Mesenteric fat pad (tissue), 1 donor: Measurements from ENCODE around the gene SLC7A5. TPM values are rescaled to one million over a fixed set of nuclear protein-coding genes. Genes with fewer than 3 reads are reported as not detected.
"Not testable (repeated sequence)": the region's sequence is repeated elsewhere in the genome, so short reads cannot be mapped to it uniquely, and the experiment has no call there.

Experiments used
- DNase-seq: peaks from one replicate; pipeline ENCODE4 v3.0.0-alpha.2; 2020; ENCODE audit warnings: low spot score
- total RNA-seq: library from RNA; stranded (reverse); fragmentation: NEBNext Ultra II Directional; extraction: Animal tissue kit (Norgen Biotek cat#: 25700); gene quantifications from one replicate; pipeline ENCODE4 v1.2.1, GENCODE V29; 2021
- donor health status: DM: yes; HTN: yes; CAD: no.

Gene SLC7A5
- total RNA-seq, 1 donor from 2014 or later: 9.4 TPM

DNA sequence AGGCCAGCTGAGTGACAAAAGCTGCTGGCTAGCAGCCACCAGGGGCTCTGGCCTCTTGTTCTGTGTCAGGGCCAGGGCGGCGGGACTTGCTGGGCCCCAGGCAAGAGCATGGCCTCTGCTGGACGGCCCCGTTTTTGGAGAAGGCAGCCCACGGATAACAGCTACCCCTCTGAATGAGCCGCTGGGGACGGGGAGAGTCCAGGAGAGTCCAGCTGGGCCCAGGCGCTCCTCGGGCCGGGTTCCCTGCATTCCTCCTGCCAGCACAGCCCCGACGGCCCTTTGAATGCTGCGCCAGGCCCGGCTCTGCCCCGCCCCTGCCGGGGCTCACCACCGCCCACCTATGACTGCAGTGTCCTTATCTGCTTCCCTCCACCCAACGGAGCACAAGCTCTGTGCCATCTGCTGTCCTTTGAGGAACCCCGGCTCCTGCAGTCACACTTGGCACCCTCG lies 33.4 kb downstream of the SLC7A5 start:
- no peak for DNase-seq

DNA sequence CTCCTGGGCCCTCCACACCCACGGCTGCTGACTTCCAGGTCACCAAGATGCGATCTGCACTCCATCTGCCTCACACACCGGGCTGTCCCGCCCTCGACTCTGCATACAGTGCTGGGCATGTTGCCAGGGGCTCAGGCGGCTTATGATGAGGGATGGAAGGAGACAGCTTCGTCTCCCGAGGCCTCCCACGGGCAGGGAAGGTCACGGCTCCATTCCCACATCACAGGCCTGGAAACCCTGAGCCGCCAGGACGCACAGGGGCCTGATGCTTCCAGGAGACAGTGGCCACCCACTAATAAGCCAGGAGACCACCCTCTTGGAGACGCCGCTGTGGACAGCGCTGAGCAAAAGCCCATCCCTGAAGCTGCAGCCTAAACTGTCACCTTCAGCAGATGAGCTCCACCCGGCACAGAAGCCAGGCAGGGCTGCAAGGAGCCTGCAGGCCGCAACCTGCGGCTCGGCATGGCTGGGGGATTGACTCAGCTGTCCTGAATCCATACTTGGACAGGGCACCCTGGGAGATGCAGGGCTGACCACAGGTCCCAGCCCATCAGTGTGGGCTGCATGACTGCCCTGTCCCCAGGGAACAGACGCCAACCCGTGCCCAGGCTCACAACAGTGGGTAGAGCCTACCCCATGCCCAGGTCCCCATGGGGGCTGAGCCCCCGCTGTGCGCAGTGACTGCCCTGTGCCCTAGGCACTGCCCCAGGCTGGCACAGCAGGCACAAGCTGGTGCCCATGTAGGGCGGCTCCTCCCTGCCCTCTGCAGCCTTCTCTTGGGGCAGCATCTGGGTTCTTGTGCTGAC lies 34.4 kb downstream of the SLC7A5 start:
- no peak for DNase-seq

DNA sequence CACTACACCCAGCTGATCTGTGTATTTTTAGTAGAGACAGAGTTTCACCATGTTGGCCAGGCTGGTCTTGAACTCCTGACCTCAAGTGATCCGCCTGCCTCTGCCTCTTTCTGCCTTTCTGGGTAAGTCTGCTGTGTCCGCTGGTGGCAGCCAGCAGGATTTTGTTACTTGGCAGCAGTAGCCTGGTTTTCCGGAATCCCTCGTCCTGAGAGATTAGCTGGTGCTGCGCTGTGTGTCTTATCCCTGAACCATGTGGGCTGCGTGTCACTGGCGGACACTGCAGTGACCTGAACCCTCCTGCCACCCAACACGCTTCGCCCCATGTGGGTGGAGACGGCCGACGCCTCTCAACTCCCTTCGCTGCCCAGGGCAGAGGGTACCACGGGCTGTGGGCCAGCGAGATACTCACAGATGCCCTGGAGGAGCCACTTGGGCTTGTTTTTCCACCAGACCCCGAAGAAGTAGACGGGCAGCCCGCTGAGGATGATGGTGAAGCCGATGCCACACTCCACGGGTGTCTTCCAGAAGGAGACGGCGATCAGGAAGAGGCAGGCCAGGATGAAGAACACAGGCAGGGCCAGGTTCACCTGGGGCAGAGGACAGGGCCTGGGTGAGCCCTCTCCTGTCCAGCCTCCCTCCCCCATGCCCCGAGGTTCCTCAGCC lies 35.2 kb downstream of the SLC7A5 start:
- no peak for DNase-seq

DNA sequence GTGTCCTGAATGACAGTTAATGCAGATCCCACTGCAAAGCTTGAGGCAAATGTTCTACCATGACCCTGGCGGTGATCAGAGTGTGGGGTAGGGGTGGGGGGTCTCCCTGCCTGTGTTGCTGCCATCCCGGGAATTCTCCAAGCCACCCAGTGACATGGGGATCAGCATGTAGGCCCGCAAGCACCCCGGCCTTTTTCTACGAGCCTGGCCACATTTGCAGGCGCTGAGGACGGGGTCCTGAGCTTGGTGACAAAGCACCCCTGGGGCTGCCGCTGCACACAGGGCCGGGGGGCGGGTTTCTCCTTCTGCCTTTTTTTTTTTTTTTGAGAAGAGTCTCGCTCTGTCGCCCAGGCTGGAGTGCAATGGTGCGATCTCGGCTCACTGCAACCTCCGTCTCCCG lies 35.8 kb downstream of the SLC7A5 start:
- no peak for DNase-seq

DNA sequence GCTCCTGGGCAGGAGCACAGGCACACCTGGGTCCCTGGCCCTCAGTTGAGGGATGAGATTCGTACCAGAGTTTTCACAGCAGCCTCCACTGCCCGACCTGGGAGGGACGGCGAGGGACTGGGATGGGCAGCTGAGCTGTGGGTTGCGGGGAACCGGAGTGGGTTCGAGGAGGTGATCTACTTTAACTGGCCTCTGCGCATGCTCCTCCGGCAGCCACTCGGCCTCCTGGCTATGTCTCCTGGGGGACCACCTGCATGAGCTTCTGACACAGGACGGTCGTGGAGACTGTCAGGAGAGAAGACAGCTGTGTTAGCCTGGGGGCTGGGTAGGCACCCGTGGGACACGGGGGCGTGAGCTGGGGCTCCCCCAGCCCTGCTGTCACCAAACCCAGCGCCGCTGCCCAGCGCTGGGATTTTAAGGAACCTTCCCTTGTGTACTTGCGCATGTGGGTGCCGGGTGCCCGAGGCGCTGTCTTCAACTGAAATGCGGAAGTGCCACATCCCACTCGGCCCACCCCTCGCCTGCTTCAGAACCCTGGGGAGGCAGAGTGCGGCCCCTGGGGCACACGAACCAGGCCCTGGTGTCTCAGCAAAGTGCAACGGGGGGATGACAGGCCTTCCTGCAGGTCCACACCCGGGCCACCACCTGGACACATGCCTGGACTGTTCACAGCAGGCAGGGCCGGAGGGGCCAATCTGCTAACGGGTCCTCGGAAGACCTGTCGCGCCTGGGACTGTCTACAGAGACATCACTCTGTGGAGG lies 36.4 kb downstream of the SLC7A5 start:
- no peak for DNase-seq

DNA sequence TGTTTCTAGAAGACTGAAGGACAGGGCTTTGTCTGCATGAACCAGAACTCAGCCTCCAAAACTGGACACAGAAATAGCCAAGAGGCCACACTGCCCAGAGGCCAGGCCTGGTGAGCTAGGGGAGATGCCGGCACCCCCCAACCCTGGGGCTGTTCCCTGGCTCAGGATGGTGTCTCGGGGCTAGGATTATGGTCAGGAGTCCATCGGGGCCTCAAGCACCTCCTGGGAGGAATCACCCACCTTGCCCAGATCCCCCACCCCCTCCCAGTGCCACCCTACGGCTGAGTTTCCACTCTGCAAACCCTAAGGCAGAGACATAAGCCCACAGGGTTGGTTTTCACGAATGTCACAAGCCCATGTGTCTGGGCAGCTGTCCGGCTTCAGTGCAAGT lies 37.2 kb downstream of the SLC7A5 start:
- DNase-seq: no peak

DNA sequence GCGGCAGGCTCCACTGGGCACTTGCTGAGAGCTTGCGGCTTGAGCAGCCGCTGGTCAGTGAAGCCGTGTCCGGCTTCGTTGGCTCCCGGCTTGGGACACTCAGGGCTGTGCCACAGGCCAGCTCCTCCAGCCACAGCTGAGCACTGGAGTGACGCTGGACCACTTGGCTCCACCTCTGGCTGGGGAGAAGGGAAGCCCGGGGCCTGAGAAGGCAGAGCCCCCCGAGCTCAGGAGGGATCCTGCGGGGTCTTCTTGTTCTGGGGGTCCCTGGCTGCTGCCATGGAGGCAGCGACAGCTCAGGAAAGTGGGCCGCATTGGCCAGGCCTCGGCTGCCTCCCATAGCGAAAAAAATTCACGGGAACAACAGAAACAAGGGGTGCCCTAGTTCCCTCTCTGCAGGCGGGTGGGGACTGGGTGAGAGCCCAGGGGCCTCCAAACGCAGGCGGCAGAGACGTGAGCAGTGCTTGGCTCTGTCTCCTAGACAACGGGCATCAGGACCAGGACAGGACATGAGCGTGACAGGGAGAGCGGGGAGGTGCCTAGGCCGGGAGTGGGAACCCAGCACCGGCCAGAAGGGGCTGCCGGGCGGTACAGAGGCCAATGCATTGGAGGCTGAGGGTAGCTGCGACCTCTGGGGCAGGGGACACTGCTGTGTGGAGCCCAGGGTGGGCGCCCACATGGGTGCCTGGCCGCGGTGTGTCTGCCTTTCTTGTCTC lies 37.7 kb downstream of the SLC7A5 start:
- no peak for DNase-seq

DNA sequence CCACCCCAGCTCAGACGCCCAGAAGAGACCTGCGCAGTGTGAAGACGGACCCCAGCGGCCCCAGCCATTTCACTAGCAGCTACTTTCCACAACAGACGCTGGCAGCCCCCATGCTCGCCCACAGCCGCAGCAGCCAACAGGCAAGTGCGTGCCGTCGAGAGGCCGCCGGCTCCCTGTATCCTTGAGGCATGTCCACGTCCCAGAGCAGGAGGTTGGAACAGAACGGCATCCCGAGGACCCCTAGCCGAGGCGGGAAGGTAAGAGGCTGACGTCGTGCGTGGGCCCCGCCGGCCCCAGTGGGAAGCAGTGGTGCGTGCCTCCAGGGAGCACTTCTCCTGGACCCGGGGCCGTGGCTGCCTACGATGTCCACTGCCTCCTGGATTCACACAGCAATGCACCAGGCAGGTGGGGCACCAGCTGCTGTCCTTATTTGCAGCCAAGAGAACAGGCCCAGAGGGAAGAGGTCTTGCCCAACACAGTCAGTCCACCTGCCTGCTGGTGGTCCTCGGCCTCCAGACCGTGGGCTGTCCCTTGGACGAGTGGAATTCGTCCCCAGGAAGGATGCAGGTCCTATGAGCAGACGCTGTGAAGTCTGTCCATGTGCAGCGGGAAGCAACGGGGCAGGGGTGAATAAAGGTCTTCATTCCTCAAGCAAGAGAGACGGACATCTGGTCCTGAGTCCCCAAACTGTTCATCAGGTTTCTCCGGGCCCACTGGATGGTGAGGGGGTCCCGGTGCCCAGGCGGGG lies 38.5 kb downstream of the SLC7A5 start:
- no peak for DNase-seq

DNA sequence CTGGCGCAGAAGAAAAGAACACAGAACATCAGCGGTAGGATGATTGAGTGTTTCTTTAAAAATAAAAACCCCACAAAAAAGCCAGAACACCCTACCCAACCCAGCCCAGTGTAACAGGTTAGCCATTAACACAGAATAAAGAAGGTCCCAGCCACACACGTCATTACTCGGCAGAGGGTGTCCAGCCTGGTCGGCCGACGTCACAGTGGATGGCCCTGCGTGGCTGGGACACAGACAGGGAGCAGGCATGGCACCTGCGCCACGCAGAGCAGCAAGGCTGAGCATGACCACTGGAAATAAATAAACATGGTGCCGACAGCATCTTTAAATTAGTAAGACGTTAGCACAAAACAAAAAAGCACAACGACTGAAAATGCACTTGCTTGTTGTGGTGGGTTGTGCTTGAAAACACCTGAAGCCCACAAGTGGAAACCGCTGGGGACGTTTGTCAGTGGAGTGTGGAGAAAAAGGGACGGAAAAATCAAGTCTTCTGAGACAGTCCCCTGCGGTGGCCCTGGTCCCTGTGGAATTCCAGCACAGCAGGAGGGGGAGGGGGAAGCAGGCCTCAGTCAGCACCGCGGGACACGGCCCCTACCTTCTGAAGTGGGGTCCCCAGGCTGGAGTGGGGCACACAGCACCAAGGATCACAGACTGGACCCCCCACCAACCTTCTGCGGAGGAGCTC lies 39.2 kb downstream of the SLC7A5 start:
- DNase-seq: no peak

DNA sequence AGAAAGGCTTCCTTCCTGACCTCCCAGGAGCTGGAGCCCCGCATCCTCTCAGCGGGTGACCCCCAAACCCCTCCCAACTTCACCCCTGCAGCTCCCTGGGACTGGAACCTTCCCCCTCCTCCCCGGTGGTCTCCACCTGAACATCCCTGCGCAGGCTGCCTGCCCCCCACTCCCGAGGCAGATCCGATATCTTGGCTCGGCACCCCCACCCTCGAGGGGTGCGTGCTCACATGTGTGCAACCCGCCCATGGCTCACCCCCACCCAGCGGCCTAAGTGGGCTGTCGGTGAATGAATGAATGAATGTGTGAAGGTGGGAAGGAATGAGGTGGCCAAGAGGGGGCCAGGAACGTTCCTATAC lies 39.7 kb downstream of the SLC7A5 start:
- no peak for DNase-seq

DNA sequence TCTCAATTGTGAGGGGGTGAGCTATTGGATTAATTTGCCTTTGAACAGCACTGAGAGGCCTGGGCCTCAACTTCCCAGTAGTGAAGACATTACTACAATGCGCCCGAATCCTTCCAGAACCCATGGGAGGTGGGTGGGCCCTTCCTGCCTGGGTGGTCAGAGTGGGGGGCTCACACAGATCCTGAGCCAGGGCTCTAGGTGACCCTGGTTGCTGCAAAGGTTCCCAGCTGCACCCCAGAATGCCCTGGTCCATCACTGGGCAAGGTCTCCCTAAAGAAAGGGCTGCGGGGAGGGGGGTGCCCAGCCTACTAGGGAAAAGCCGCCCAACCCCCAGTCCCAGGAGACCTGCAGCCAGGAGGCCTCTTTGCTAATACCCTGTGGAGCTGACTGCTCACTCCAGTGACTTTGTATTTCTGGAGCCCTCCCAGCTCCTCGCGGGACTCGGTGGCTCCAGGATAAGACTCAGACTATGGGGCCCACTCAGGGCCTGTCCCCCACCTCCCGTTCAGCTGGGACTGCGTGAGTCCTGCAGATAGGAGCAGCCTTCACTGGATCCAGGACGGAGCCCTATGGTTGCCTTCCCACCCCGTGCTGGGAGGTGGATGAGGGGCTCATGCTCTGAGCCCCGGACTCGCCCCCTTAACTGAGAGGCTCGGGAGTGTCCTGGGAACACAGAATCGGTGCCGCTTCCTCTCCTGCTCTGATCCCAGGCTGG lies 40.2 kb downstream of the SLC7A5 start:
- no peak for DNase-seq

DNA sequence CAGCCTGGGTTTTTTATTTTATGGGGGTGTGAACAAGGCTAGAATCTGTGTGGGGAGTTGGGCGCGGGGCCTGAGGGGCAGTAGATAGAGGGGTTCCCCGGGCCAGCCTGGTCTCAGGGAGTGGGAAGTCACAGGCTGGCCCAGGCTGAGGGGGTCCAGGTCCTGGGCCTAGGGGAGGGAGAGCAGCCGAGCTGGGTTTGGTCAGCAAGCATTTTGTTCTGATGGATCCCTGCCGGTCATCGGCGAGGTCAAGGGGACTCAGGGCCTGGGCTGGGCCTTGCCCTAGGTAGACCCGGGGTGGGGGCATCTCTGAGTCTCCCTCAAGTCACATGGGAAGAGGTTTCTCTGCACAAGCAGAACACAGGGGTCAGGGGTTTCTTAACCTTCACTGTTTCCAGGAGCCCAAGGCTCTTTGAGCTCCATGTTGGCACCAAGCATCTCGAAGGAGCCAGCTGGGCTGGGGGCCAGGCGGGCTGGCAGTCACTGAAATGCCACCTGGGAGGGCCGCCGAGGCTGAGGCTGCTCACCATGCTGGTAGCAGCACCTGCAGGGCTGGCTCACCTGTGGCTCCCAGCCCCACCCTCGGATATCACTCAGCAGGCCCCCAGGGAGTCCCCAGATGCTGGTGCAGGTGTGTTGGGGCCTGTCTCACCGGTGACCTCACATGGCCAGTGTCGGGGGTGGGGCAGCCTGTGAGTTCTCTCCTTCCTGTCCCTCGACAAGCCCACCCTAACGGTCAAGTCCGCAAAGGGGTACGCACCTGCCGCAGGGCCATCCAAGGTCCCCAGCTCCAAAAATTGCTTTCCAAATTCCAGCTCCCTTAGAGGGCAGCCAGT lies 41.0 kb downstream of the SLC7A5 start:
- DNase-seq: no peak

DNA sequence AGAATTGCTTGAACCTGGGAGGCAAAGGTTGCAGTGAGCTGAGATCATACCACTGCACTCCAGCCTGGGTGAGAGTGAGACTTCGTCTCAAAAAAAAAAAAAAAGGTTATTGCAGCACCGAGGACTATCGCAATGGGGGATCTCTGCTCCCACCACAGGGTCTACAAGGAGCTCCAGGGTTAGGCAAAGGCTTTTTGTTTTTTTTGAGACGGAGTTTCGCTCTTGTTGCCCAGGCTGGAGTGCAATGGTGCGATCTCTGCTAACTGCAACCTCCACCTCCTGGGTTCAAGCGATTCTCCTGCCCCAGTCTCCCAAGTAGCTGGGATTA lies 41.8 kb downstream of the SLC7A5 start:
- DNase-seq: not testable (repeated sequence)

DNA sequence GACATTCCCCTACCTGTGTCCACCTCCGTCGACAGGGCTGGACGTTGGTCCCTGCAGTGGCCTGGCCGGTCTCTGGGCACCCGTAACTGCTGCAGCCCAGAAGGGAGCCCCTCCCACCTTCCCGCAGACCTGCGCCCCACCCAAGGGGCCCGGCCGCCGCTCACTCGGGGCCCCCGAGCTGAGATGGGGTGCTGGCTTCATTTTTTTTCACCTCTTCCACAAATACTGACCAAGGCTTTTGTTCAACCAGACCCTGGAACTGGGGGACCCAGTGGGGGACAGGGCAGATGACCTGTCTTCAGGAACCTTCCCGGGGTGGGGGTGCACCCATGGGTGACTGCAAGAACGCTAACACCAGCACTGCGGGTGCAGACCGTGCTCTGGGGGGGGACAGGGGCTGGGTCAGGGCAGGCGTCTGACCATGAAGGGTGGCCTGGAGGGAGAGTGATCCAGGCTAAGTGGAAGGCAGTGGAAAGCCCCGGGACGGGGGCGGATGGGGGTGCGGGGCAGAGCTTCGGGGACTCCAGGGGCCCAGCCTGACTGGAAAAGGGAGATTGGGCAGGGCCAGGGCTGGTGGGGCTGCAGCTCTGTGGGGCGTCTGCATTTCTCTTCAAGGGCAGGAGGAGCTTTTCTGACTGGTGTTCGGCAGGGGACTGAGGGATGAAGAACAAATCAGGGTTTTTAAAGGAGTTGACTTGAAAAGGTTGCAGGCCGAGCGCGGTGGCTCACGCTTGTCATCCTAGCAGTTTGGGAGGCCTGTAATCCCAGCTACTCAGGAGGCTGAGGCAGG lies 42.3 kb downstream of the SLC7A5 start:
- DNase-seq: no peak

DNA sequence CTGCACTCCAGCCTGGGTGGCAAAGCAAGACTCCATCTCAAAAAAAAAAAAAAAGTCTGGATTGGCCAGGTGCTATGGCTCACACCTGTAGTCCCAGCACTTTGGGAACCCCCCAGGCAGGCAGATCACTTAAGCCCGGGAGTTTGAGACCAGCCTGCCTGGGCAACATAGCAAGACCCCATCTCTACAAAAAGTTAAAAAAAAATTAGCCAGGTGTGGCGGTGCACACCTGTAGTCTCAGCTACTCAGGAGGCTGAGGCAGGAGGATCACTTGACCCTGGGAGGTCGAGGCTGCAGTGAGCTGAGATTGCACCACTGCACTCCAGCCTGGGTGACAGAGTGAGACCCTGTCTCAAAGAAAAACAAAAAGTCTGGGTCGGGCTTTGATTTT lies 42.9 kb downstream of the SLC7A5 start:
- DNase-seq: not testable (repeated sequence)

DNA sequence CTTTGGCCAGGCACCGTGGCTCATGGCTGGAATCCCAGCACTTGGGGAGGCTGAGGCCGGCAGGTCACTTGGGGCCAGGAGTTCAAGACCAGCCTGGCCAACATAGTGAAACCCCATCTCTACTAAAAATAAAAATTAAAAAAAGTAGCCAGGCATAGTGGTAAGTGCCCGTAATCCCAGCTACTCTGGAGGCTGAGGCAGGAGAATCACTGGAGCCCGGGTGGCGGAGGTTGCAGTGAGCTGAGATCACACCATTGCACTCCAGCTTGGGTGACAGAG lies 43.5 kb downstream of the SLC7A5 start:
- DNase-seq: not testable (repeated sequence)

DNA sequence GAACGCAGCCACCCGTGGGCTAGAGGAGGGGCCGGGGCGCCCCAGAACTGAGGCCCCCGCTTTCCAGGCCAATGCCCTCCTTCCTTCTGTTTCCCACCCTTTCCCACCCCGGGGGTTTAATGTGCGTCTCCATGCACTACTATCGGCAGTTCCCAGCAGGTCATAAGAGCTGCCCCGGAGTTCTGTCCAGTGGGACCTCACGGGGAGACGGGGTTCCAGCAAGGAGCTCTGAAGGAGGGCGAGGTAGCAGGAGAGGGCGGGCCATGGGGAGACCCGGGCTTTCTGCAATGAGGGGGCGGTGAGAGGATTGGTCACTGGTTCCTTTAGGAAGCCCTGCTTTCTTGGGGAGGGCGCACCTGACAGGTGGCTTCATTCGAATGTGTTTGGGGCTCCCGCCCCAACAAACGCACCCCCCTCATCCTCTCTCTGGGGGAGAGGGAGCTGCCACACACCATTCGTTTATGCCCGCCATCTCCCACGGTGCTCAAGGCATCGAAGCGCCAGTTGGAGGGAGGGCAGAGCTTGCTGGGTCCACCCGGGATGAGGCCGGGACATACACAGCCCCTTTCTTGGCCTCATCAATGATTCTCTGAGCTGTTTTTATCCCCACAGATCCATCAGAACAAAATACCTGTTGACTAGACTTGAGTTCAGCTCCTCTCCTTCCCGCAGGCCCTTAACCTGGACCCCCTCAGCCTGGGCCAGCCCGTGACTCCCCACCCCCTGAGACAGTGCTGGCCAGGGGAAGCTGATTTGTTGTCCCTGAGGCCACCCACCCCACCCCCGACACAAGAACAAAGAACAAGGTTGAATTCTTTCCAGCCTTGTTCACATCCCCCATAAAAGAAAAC lies 44.1 kb downstream of the SLC7A5 start:
- no peak for DNase-seq
